ENCODE measurements around the gene ABCA13.

Gene ABCA13

GRCh38 chr7:48259463-48260280 is 88.4 kb downstream of the ABCA13 start:
- Histone ChIP-seq H3K4me3 (ENCODE audit: low read depth, low read length) (no peak overlapping the region), H3K4me1 (ENCODE audit: control insufficient read depth, insufficient read depth, low read length) (no peaks in the 10 kb centered on the region), H3K9me3 (ENCODE audit: control insufficient read depth, insufficient read depth, low read depth, low read length) (no peaks in the 10 kb centered on the region), H3K36me3 (ENCODE audit: control insufficient read depth in 2 of 2, insufficient read depth in 1 of 2, low read length in 2 of 2) (no peaks in the 10 kb centered on the region), H3K27ac (ENCODE audit: extremely low read depth, low read depth, low read length) (no peak overlapping the region)
- ChIA-PET CTCF (no interaction called here), POLR2A (no interaction called here)
- no peak for TF ChIP-seq GLI4 (tag by site-specific recombination; IDR thresholded peaks at IDR 0.05)

GRCh38 chr7:48261696-48262095 is 90.4 kb downstream of the ABCA13 start:
- H3K9me3 ChIP-seq (ENCODE audit: control insufficient read depth, insufficient read depth, low read depth, low read length), result no peaks in the 10 kb centered on the region
- H3K4me3 ChIP-seq (ENCODE audit: low read depth, low read length), result no peak overlapping the region
- no peak overlapping the region for H3K27ac ChIP-seq (ENCODE audit: extremely low read depth, low read depth, low read length)
- POLR2A ChIA-PET, result no interaction called here
- TF ChIP-seq ZNF449 (tag by site-specific recombination; IDR thresholded peaks at IDR 0.05), result no peak
- no peak for TF ChIP-seq MZF1 (tag by site-specific recombination; IDR thresholded peaks at IDR 0.05; ENCODE audit: borderline replicate concordance)
- TF ChIP-seq, protein P1, sequence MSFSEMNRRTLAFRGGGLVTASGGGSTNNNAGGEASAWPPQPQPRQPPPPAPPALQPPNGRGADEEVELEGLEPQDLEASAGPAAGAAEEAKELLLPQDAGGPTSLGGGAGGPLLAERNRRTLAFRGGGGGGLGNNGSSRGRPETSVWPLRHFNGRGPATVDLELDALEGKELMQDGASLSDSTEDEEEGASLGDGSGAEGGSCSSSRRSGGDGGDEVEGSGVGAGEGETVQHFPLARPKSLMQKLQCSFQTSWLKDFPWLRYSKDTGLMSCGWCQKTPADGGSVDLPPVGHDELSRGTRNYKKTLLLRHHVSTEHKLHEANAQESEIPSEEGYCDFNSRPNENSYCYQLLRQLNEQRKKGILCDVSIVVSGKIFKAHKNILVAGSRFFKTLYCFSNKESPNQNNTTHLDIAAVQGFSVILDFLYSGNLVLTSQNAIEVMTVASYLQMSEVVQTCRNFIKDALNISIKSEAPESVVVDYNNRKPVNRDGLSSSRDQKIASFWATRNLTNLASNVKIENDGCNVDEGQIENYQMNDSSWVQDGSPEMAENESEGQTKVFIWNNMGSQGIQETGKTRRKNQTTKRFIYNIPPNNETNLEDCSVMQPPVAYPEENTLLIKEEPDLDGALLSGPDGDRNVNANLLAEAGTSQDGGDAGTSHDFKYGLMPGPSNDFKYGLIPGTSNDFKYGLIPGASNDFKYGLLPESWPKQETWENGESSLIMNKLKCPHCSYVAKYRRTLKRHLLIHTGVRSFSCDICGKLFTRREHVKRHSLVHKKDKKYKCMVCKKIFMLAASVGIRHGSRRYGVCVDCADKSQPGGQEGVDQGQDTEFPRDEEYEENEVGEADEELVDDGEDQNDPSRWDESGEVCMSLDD (tag by site-specific recombination; IDR thresholded peaks at IDR 0.05), result no peak
- TF ChIP-seq ZNF670 (tag by site-specific recombination; IDR thresholded peaks at IDR 0.05; ENCODE audit: low read depth), result no peak
- no peak for TF ChIP-seq ZNF23 (tag by site-specific recombination; IDR thresholded peaks at IDR 0.05; ENCODE audit: borderline replicate concordance)
- no peaks in the 10 kb centered on the region for H3K4me1 ChIP-seq (ENCODE audit: control insufficient read depth, insufficient read depth, low read length)
- no peaks in the 10 kb centered on the region for H3K36me3 ChIP-seq (ENCODE audit: control insufficient read depth in 2 of 2, insufficient read depth in 1 of 2, low read length in 2 of 2)
- CTCF ChIA-PET, result interaction anchor here (0.5 kb wide), 1 partner anchor 48 kb away, joined by 5 read pairs; no protein-coding TSS in a partner anchor

DNA sequence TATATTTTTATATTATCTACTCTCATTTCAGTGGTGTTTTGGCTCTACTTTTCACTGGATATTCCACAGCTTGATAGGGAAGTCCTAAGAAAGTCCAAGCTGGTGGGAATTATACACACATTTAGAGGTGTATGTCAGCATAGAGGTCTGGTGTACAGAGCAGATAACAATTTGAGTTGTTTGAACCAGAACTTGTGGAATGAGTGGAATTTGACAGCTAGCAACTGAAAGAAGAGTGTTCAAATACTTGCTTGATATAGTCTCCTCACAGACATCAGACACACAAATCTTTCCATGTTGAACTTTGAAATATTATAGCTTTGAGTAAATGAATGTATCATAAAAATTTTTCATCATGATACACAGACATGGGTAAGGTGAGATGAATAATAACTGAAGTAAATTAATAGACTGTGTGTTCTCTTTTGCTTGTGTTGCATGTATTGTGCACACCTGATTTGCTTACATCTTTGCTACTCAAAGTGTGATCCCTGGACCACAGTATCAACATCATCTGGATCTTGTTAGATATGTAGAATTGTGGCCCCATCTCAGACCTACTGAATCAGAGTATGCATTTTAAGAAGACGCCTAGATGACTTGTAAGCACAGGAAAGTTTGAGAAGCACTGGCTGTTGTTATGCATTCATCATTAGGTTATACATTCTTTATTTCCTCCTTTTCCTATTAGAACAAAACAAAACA is 91.5 kb downstream of the ABCA13 start:
- CTCF ChIA-PET, result interaction anchor here (0.6 kb wide), 1 partner anchor 106 kb away, joined by 3 read pairs; no protein-coding TSS in a partner anchor
- Histone ChIP-seq H3K4me1 (ENCODE audit: control insufficient read depth, insufficient read depth, low read length) (no peaks in the 10 kb centered on the region), H3K9me3 (ENCODE audit: control insufficient read depth, insufficient read depth, low read depth, low read length) (no peaks in the 10 kb centered on the region), H3K4me3 (ENCODE audit: low read depth, low read length) (no peak overlapping the region), H3K36me3 (ENCODE audit: control insufficient read depth in 2 of 2, insufficient read depth in 1 of 2, low read length in 2 of 2) (no peaks in the 10 kb centered on the region), H3K27ac (ENCODE audit: extremely low read depth, low read depth, low read length) (no peak overlapping the region)
- POLR2A ChIA-PET, result no interaction called here
- no peak for TF ChIP-seq ZNF776 (tag by site-specific recombination; IDR thresholded peaks at IDR 0.05; ENCODE audit: borderline replicate concordance)
- no peak for TF ChIP-seq SCRT2 (tag by site-specific recombination; IDR thresholded peaks at IDR 0.05)
- TF ChIP-seq ZNF416 (tag by site-specific recombination; IDR thresholded peaks at IDR 0.05), result no peak
- no peak for TF ChIP-seq PRDM1 (tag by site-specific recombination; IDR thresholded peaks at IDR 0.05)
- TF ChIP-seq ZNF449 (tag by site-specific recombination; IDR thresholded peaks at IDR 0.05), result no peak
- no peak for TF ChIP-seq ZSCAN16 (tag by site-specific recombination; IDR thresholded peaks at IDR 0.05)
- no peak for TF ChIP-seq GLI4 (tag by site-specific recombination; IDR thresholded peaks at IDR 0.05)
- TF ChIP-seq REST (tag by site-specific recombination; IDR thresholded peaks at IDR 0.05), result no peak
- TF ChIP-seq MYNN (tag by site-specific recombination; IDR thresholded peaks at IDR 0.05; ENCODE audit: borderline replicate concordance), result no peak
- TF ChIP-seq, protein P2, sequence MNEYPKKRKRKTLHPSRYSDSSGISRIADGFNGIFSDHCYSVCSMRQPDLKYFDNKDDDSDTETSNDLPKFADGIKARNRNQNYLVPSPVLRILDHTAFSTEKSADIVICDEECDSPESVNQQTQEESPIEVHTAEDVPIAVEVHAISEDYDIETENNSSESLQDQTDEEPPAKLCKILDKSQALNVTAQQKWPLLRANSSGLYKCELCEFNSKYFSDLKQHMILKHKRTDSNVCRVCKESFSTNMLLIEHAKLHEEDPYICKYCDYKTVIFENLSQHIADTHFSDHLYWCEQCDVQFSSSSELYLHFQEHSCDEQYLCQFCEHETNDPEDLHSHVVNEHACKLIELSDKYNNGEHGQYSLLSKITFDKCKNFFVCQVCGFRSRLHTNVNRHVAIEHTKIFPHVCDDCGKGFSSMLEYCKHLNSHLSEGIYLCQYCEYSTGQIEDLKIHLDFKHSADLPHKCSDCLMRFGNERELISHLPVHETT (tag by site-specific recombination; IDR thresholded peaks at IDR 0.05), result no peak
- no peak for TF ChIP-seq PRDM6 (tag by site-specific recombination; IDR thresholded peaks at IDR 0.05)
